Rectal smooth muscle tissue (tissue), 1 donor: ENCODE results near the gene RARRES1.

ENCODE experiments used
- H3K27ac ChIP-seq: one replicate; pipeline ENCODE4 v1.7.0; 2013; ENCODE audit warnings: low read depth, low read length, inconsistent platforms
- H3K27me3 ChIP-seq: one replicate; pipeline ENCODE4 v1.7.0; 2013; ENCODE audit warnings: low read length; ENCODE audit not compliant: control insufficient read depth, insufficient read depth
- H3K36me3 ChIP-seq: one replicate; pipeline ENCODE4 v1.7.0; 2013; ENCODE audit warnings: low read length; ENCODE audit not compliant: control insufficient read depth, insufficient read depth
- H3K4me1 ChIP-seq: one replicate; pipeline ENCODE4 v1.7.0; 2013; ENCODE audit warnings: low read length; ENCODE audit not compliant: control insufficient read depth, insufficient read depth
- H3K4me3 ChIP-seq: one replicate; pipeline ENCODE4 v1.7.0; 2013; ENCODE audit warnings: low read length
- H3K9ac ChIP-seq: one replicate; pipeline ENCODE4 v1.7.0; 2013; ENCODE audit warnings: low read length

RARRES1 gene

DNA sequence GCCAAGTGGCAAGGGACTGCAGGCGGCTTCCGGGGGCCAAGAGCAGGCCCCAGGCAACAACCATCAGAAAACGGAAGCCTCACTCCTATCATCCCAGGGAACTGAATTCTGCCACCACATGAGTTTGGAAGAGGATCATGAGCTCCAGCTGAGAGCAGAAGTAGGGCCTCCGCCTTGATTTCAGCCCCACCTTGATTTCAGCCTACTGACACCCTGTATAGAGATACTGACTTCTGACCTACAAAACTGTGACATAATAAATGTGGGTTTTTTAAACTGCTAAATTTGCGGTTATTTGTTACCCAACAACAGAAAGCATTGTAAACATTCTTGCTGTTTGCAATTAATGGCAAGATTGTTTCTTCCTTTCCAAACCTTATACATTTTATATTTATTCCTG lies 21.6 kb upstream of the RARRES1 start:
- Histone ChIP-seq H3K9ac (no peak overlapping the region), H3K36me3 (no peaks in the 10 kb centered on the region), H3K27me3 (no peaks in the 10 kb centered on the region), H3K4me3 (no peak overlapping the region), H3K27ac (no peak overlapping the region), H3K4me1 (no peaks in the 10 kb centered on the region)

GRCh38 chr3:158751316-158751715 lies 19.1 kb upstream of the RARRES1 start:
- Histone ChIP-seq H3K4me1 (no peaks in the 10 kb centered on the region), H3K4me3 (no peak overlapping the region), H3K27ac (no peak overlapping the region), H3K27me3 (no peaks in the 10 kb centered on the region), H3K9ac (no peak overlapping the region), H3K36me3 (no peaks in the 10 kb centered on the region)

DNA sequence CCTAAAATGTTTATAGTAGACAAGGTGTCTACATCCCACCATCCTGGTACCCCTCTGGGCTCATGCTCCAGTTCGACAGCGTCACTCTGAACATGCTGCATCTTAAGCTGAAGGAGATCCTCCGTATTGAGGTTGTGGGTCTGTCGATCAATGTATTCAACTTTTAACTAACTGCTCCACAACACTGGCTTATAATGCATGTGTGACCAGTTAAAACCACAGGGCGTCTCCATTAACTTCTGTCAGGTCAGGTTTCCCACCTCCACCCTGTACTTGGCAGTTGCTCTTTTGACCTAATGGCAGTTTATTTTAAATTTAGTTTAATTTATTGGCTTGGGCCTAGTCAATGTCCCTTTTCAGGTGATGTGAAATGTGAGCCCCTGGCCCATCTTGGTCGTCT lies 17.8 kb upstream of the RARRES1 start:
- Histone ChIP-seq H3K27me3 (no peaks in the 10 kb centered on the region), H3K27ac (no peak overlapping the region), H3K9ac (no peak overlapping the region), H3K4me1 (no peaks in the 10 kb centered on the region), H3K36me3 (no peaks in the 10 kb centered on the region), H3K4me3 (no peak overlapping the region)

- Histone ChIP-seq H3K9ac (no peak overlapping the region), H3K27me3 (no peaks in the 10 kb centered on the region), H3K27ac (no peak overlapping the region), H3K4me1 (no peaks in the 10 kb centered on the region), H3K4me3 (no peak overlapping the region), H3K36me3 (no peaks in the 10 kb centered on the region)
These were observed 17.3 kb upstream of the RARRES1 start for GRCh38 chr3:158749526-158749925.

GRCh38 chr3:158748237-158748828 lies 16.1 kb upstream of the RARRES1 start:
- Histone ChIP-seq H3K27me3 (no peaks in the 10 kb centered on the region), H3K4me3 (no peak overlapping the region), H3K9ac (no peak overlapping the region), H3K27ac (no peak overlapping the region), H3K36me3 (no peaks in the 10 kb centered on the region), H3K4me1 (no peaks in the 10 kb centered on the region)

- H3K27ac ChIP-seq = no peak overlapping the region
These were observed 15.2 kb upstream of the RARRES1 start for GRCh38 chr3:158747417-158747816.

DNA sequence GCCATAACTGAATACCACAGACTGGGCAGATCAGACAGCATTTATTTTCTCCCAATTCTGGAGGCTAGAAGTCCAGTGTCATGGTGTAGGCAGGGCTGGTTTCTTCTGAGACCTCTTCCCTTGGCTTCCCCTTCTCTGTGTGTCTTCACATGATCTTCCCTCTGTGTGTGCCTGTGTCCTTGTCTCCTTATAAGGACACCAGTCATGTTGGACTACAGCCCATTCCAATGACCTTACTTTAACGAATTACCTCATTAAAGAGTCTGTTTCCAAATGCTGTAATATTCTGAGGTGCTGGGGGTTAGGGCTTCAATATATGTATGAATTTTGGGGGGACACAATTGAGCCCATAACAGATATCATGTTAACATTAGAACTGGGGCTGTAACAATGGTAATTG lies 13.3 kb upstream of the RARRES1 start:
- H3K9ac ChIP-seq = no peak overlapping the region
- H3K4me1 ChIP-seq = no peaks in the 10 kb centered on the region
- H3K27ac ChIP-seq = no peak overlapping the region
- H3K36me3 ChIP-seq = no peaks in the 10 kb centered on the region
- H3K27me3 ChIP-seq = no peaks in the 10 kb centered on the region
- H3K4me3 ChIP-seq = no peak overlapping the region

More at GRCh38 chr3:158747417-158747816, 15.2 kb upstream of the RARRES1 start:
- no peaks in the 10 kb centered on the region for H3K36me3 ChIP-seq
- H3K4me3 ChIP-seq = no peak overlapping the region
- no peaks in the 10 kb centered on the region for H3K27me3 ChIP-seq
- no peaks in the 10 kb centered on the region for H3K4me1 ChIP-seq
- no peak overlapping the region for H3K9ac ChIP-seq

DNA sequence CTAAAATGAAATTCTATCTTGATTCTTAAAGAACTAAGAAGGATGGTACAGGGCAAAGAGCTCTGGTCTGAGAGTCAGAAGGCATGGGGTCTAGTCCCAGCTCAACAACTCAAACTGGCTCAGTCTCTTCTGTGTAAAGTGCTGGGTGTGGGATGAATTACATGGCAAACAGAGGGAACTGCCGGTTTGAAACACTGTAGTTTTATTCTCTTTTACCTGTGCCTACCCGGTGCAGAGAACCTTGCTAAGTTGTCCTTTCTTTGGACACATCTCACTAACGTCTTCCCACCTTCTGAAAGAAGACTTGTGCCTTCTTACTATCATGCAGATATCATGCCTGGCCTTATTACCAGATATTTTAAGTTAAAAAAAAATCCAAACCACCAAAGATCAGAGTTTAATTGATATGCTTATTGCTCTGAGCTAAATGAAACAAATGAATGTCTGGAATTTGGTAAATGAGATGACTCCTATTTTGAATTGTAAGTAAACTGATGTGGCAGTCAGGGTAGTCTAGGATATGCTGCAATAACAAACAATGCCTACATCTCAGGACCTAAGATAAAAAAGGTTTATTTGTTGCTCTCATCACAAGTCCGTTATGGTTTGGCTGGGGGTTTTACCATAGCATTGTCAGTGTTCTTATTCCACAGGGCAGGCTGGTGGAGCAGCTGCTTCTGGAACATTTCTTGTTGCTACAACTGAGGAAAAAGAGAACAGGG lies 12.5 kb upstream of the RARRES1 start:
- no peaks in the 10 kb centered on the region for H3K27me3 ChIP-seq
- no peaks in the 10 kb centered on the region for H3K4me1 ChIP-seq
- no peaks in the 10 kb centered on the region for H3K36me3 ChIP-seq
- no peak overlapping the region for H3K4me3 ChIP-seq
- H3K27ac ChIP-seq = no peak overlapping the region
- no peak overlapping the region for H3K9ac ChIP-seq

DNA sequence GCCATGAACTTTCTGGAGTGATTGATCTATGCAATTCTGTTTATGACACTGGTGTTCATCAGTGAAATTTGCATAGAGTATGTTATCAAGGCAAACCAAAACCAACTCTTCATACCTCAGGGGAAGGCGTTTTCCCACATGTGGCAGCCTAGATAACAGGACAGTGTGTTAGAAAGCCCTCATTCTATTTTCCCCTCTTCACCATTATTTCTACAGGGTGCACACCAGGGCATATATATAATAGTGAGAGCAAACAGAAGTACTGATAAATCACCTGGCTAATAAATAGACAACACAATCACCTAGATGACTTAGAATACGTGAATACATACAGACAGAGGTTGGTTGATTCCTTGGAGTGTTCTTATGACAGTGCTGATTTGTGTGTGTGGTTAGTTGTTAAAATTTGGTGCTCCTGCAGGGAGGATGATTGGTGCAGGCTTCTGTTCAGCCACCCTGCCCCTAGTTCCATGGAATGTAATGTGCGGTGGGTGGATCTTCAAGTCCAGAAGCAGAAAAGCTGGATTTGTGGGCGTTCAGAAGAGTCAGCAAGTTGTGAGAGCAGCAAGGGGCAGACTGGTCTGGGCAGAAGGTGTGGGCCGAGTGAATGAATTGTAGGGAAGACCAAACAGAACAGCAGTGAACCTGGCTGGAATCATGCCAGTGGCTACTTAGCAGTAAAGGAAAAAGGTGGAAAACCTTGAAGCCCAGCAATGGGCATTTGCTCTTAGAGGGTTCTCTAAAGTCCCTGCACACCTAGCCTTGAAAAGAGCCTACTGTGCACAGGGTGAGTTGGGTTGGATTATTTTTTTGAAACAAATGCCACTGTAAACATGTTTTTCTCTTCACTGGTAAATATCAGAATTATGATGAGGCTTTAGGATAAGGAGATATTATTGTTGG lies 11.7 kb upstream of the RARRES1 start:
- no peak overlapping the region for H3K4me3 ChIP-seq
- no peak overlapping the region for H3K27ac ChIP-seq
- no peak overlapping the region for H3K9ac ChIP-seq
- H3K27me3 ChIP-seq = no peaks in the 10 kb centered on the region
- H3K4me1 ChIP-seq = no peaks in the 10 kb centered on the region
- no peaks in the 10 kb centered on the region for H3K36me3 ChIP-seq

- Histone ChIP-seq H3K9ac (no peak overlapping the region), H3K27me3 (no peaks in the 10 kb centered on the region), H3K36me3 (no peaks in the 10 kb centered on the region), H3K4me1 (no peaks in the 10 kb centered on the region), H3K27ac (no peak overlapping the region), H3K4me3 (no peak overlapping the region)
These were observed 10.8 kb upstream of the RARRES1 start for GRCh38 chr3:158742871-158743663.

- H3K27ac ChIP-seq = no peak overlapping the region
- H3K4me1 ChIP-seq = no peaks in the 10 kb centered on the region
- no peak overlapping the region for H3K9ac ChIP-seq
- no peak overlapping the region for H3K4me3 ChIP-seq
- no peaks in the 10 kb centered on the region for H3K27me3 ChIP-seq
- H3K36me3 ChIP-seq = no peaks in the 10 kb centered on the region
These were observed 7.4 kb upstream of the RARRES1 start for GRCh38 chr3:158739661-158740060.

- Histone ChIP-seq H3K27me3 (no peaks in the 10 kb centered on the region), H3K36me3 (no peaks in the 10 kb centered on the region)
These were observed 6.8 kb upstream of the RARRES1 start for GRCh38 chr3:158739078-158739477.

More at GRCh38 chr3:158739078-158739477, 6.8 kb upstream of the RARRES1 start:
- no peak overlapping the region for H3K9ac ChIP-seq
- no peaks in the 10 kb centered on the region for H3K4me1 ChIP-seq
- no peak overlapping the region for H3K27ac ChIP-seq
- no peak overlapping the region for H3K4me3 ChIP-seq
